HEK293 (cell line): ENCODE data around the gene MLPH.

ENCODE experiments used
- YY1 ChIP-seq: fragments of 450-650 bp; formaldehyde crosslinking; IDR thresholded peaks from 2 replicates; pipeline ENCODE4 v1.5.1; 2018; ENCODE audit warnings: missing biosample characterization, missing genetic modification characterization
- ZFP69B ChIP-seq: fragments of 450-650 bp; formaldehyde crosslinking; IDR thresholded peaks from 2 replicates; pipeline ENCODE4 v1.5.1; 2016; ENCODE audit warnings: missing biosample characterization, missing genetic modification characterization
- ZNF202 ChIP-seq: fragments of 450-650 bp; formaldehyde crosslinking; IDR thresholded peaks from 2 replicates; pipeline ENCODE4 v1.5.1; 2016; ENCODE audit warnings: missing biosample characterization, missing genetic modification characterization, borderline replicate concordance
- ZNF585B ChIP-seq: fragments of 450-650 bp; formaldehyde crosslinking; IDR thresholded peaks from 2 replicates; pipeline ENCODE4 v1.5.1; 2016; ENCODE audit warnings: missing biosample characterization, missing genetic modification characterization
- TF ChIP-seq, protein P1 (sequence below): fragments of 450-650 bp; formaldehyde crosslinking; IDR thresholded peaks from 2 replicates; pipeline ENCODE4 v1.5.1; 2016; ENCODE audit warnings: missing biosample characterization, missing genetic modification characterization

DNA sequence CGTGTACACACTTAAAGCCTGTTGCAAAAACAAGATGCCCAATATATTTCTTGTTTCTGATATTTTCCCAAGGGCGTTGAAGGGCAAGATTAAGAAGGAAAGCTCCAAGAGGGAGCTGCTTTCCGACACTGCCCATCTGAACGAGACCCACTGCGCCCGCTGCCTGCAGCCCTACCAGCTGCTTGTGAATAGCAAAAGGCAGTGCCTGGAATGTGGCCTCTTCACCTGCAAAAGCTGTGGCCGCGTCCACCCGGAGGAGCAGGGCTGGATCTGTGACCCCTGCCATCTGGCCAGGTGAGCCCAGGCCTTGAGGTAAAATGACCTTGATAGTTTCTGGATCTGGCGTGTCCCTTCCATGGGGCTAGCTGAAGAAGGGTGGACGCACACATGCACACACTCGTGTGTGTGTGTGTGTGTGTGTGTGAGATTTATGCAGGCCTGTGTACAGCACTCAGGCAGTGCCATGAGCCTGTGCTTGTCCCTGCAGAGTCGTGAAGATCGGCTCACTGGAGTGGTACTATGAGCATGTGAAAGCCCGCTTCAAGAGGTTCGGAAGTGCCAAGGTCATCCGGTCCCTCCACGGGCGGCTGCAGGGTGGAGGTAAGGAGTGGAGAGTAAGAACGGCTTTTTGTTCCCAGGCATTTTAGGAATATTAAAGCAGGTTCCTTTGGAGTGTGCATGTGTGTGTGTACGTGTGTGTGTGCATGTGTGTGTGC, 23.6 kb downstream of the MLPH start:
- TF ChIP-seq, protein P1, sequence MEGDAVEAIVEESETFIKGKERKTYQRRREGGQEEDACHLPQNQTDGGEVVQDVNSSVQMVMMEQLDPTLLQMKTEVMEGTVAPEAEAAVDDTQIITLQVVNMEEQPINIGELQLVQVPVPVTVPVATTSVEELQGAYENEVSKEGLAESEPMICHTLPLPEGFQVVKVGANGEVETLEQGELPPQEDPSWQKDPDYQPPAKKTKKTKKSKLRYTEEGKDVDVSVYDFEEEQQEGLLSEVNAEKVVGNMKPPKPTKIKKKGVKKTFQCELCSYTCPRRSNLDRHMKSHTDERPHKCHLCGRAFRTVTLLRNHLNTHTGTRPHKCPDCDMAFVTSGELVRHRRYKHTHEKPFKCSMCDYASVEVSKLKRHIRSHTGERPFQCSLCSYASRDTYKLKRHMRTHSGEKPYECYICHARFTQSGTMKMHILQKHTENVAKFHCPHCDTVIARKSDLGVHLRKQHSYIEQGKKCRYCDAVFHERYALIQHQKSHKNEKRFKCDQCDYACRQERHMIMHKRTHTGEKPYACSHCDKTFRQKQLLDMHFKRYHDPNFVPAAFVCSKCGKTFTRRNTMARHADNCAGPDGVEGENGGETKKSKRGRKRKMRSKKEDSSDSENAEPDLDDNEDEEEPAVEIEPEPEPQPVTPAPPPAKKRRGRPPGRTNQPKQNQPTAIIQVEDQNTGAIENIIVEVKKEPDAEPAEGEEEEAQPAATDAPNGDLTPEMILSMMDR (tag by site-specific recombination), result no peak
- TF ChIP-seq ZNF585B (no peak), ZNF202 (tag by site-specific recombination) (no peak), ZFP69B (tag by site-specific recombination) (no peak), YY1 (tag by site-specific recombination) (no peak)
